Stimulated activated CD8-positive, alpha-beta memory T cell treated with anti-CD3 and anti-CD28 coated beads, Interleukin-12 subunit alpha, Interleukin-12 subunit beta, amount 100 ng/mL, for 1 hour (primary cell): Measurements from ENCODE around the gene FAHD2A.
"Not testable (repeated sequence)": the region's sequence is repeated elsewhere in the genome, so short reads cannot be mapped to it uniquely, and the experiment has no call there.

ENCODE experiments used
- DNase-seq: peaks from one replicate; pipeline ENCODE4 v3.0.0-alpha.2; 2020; ENCODE audit warnings: low read depth

The FAHD2A gene

GRCh38 chr2:95376311-95377215, 25.9 kb upstream of the FAHD2A start:
- DNase-seq, result no peak

GRCh38 chr2:95377216-95378123, 25.0 kb upstream of the FAHD2A start:
- DNase-seq, result no peak

DNA sequence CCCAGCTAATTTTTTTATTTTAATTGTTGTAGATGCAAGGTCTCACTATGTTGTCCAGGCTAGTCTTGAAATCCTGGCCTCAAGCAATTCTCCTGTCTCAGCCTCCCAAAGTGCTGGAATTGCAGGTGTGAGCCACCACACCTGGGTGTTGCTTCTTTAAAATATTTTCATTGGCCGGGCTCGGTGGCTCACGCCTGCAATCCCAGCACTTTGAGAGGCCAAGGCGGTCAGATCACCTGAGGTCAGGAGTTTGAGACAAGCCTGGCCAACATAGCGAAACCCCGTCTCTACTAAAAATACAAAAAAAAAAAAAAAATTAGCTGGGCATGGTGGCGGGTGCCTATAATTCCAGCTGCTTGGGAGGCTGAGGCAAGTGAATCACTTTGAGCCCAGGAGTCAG, 24.2 kb upstream of the FAHD2A start:
- not testable (repeated sequence) for DNase-seq

GRCh38 chr2:95379371-95379831, 23.1 kb upstream of the FAHD2A start:
- DNase-seq, result no peak

- no peak for DNase-seq
These were observed 22.2 kb upstream of the FAHD2A start for GRCh38 chr2:95380280-95380679.

DNA sequence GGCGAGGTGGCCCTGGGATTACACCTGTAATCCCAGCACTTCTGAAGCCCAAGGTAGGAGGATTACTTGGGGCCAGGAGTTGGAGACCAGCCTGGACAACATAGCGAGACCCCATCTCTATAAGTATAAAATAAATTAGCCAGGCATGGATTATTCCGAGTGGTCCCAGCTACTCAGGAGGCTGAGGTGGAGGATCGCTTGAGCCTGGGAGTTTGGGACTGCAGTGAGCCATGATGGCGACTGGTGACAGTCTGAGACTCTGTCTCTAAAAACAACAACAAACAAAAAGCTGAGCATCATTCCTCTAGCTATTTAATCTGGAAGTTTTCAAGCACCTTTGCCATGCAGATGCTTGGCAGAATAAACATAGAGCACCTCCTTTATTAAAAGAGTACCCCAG, 21.8 kb upstream of the FAHD2A start:
- DNase-seq, result no peak

- DNase-seq, result no peak
These were observed 21.0 kb upstream of the FAHD2A start for GRCh38 chr2:95381212-95382191.

- DNase-seq, result no peak
These were observed 20.3 kb upstream of the FAHD2A start for GRCh38 chr2:95382192-95382591.

DNA sequence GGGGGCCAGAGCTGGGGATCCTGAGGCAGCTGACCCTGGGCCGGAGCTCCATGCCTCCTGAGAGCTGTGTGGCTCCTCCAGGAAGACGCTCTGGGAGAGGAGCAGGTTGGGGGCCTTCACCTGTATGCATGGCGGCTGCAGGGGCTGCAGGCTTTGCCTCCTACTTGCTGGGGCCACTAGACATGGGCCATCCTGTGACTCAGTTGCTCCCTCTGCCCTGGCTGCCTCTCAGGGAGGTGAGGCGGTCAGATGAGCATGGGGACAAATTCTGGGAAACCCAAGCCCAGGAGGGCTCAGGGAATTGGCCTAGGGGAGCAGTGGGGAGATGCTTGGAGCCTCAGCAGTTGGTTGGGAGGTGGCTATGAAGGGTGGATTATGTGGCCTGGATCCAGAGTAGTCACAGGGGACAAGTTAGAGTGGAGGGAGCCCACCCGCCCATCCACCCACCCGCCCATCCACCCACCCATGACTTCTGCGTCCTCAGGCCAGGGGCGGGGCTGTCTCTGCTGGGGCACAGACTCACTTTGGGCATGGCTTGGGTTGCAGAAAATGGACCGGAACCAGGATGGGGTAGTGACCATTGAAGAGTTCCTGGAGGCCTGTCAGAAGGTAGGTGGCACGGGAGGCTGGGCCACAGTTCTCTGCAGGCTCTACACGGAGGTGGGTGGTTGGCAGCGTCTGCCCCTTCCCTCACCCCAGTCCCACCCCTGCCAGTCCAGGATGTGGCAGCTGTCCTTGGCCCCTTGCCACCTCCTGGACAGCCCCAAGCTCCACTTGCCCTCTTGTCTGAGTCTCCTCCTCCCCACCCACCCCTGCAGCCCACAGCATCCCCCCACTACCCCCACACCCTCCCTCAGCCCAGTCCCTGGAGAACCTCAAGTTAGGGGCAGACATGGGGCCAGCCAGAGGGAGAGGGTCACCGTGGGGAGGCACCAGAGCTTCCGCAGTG, 19.5 kb upstream of the FAHD2A start:
- DNase-seq, result no peak

- no peak for DNase-seq
These were observed 18.9 kb upstream of the FAHD2A start for GRCh38 chr2:95383635-95384027.

DNA sequence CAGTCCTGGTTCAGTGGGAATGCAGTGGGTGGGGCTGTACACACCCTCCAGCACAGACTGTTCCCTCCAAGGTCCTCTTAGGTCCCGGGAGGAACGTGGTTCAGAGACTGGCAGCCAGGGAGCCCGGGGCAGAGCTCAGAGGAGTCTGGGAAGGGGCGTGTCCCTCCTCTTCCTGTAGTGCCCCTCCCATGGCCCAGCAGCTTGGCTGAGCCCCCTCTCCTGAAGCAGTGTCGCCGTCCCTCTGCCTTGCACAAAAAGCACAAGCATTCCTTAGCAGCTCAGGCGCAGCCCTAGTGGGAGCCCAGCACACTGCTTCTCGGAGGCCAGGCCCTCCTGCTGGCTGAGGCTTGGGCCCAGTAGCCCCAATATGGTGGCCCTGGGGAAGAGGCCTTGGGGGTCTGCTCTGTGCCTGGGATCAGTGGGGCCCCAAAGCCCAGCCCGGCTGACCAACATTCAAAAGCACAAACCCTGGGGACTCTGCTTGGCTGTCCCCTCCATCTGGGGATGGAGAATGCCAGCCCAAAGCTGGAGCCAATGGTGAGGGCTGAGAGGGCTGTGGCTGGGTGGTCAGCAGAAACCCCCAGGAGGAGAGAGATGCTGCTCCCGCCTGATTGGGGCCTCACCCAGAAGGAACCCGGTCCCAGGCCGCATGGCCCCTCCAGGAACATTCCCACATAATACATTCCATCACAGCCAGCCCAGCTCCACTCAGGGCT, 17.5 kb upstream of the FAHD2A start:
- DNase-seq, result no peak

- DNase-seq, result no peak
These were observed 16.9 kb upstream of the FAHD2A start for GRCh38 chr2:95385570-95385984.

DNA sequence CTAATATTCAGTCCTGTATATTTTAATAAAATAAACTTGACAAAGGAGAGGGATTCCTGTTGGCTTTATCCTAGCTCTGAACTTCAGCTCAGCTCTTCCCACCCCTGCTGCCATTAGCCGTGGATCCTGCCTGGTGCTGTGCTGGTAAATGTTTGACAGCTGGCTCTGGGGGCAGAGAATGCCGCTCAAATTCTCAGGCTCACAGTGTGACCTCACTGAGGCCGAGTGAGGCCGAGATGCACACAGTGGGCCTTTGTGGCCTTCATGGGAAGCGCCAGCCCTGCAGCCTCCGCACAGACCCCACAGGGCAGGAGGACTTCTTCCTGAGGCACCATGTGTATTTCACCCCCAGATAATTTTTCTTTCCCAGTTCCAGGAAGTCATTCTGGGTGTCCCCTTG, 16.5 kb upstream of the FAHD2A start:
- no peak for DNase-seq

- DNase-seq, result no peak
These were observed 15.2 kb upstream of the FAHD2A start for GRCh38 chr2:95387358-95387757.

DNA sequence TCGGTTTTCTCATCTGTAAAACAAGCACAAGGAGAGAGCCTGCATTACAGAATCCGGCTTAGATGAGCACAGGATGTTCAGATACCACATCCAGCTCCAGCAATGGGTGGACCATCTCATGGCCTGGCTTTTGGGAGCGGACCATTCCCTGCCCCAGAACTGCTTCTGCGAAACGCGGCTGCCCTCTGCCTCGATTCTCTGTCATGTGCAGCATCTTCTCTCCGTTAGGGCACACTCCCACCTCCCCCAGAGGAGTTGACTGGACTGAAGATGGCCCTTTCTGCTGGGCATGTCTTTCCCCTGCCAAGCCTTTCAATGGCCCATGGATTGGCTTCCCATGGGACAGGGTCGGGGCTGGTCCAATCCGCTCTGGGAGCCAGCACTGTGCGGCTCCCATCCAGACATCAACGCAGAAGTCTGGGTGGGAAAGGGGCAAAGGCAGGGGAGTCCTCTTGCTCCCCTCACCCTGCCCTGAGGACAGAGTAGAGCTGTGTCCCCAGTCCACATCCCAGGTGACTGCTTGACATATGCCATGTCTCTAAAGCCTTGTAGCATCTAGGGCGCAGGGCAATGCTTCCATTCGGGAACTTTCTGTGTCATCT, 14.3 kb upstream of the FAHD2A start:
- DNase-seq, result no peak

DNA sequence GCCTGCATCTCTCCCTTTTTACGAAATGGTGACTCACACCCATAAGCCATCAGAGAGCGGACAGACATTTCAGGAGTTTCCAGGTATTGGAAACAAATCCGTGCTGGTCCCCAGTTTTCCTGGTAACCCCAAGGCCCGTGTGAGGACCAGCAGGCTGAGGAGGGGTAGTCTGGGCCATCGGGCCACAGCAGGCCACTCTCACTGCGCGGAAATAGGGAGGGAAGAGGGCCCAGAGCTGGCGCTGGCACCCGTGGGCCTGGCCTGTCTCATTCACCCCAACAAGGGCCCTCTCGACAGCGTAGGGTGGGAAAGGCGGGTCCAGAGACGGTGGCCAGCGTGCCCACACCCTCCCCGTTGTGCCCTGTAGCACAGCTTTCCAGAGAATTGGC, 13.7 kb upstream of the FAHD2A start:
- DNase-seq, result no peak

- peak; percentile 13 for DNase-seq
These were observed 13.0 kb upstream of the FAHD2A start for GRCh38 chr2:95389245-95390119.

DNA sequence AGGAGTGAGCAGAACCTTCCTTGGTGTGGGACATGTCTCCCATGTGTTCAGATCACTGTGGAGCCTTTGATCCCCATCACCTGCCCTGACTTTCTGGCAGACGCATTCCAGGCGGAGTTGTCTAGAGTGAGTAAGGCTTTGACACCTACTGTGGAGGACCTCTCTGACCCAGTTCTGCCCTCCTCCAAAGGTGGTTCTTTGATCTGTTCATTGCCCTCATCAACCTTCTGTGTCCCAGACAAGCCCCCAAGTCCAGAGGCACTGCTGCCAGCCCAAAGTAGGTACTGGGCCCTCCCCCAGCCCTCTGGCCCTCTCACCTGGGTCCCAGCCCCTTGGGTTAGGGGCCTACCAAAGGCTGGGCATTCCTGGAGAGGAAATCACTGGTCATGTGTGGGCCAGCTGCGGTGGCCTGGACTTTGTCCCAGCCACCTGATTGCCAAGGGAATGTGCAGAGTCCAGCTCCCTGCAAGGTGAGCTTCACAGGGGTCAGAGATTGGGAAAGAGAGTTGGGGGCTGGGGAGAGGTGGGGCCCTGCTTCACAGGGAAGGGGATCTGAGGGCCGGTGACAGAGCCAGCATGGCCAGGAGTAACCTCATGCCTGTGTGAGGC, 12.1 kb upstream of the FAHD2A start:
- no peak for DNase-seq
